HG03108 (cell line): Measurements from ENCODE around the gene TMEM25.
"Not testable (repeated sequence)": the region's sequence is repeated elsewhere in the genome, so short reads cannot be mapped to it uniquely, and the experiment has no call there.

ENCODE experiments used
- ATAC-seq: cut with Tn5 transposase; IDR thresholded peaks from one replicate; pipeline ENCODE4 v1.9.1; 2021; ENCODE audit warnings: moderate library complexity; ENCODE audit not compliant: unreplicated experiment

The TMEM25 gene

DNA sequence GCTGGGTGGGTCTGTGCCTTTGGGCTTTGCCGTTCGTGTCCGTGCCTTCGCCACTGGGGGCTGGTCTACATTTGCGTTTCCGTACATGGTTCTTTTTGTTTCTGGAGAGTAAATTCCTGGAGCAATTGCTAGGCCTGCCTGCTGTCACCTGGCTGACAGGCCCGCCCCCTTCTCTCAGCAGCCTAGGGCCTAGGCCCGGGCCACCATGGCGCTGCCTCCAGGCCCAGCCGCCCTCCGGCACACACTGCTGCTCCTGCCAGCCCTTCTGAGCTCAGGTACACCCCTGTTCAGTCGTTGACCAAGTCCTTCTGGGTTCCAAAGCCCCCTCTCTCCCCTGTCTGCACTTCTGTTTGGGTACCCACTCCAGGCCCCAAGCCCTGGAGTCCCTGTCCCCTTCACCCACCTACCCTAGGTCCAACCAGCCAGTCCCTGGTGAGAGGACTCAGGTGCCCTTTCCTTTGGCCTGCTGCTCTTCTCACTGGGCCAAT is 649 bp downstream of the TMEM25 start:
- ATAC-seq, result no peak

DNA sequence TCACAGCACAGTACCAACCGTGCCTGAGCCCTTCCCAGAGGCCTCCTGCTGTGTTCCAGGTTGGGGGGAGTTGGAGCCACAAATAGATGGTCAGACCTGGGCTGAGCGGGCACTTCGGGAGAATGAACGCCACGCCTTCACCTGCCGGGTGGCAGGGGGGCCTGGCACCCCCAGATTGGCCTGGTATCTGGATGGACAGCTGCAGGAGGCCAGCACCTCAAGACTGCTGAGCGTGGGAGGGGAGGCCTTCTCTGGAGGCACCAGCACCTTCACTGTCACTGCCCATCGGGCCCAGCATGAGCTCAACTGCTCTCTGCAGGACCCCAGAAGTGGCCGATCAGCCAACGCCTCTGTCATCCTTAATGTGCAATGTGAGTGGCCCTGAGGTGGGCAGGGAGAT is 1.1 kb downstream of the TMEM25 start:
- no peak for ATAC-seq

DNA sequence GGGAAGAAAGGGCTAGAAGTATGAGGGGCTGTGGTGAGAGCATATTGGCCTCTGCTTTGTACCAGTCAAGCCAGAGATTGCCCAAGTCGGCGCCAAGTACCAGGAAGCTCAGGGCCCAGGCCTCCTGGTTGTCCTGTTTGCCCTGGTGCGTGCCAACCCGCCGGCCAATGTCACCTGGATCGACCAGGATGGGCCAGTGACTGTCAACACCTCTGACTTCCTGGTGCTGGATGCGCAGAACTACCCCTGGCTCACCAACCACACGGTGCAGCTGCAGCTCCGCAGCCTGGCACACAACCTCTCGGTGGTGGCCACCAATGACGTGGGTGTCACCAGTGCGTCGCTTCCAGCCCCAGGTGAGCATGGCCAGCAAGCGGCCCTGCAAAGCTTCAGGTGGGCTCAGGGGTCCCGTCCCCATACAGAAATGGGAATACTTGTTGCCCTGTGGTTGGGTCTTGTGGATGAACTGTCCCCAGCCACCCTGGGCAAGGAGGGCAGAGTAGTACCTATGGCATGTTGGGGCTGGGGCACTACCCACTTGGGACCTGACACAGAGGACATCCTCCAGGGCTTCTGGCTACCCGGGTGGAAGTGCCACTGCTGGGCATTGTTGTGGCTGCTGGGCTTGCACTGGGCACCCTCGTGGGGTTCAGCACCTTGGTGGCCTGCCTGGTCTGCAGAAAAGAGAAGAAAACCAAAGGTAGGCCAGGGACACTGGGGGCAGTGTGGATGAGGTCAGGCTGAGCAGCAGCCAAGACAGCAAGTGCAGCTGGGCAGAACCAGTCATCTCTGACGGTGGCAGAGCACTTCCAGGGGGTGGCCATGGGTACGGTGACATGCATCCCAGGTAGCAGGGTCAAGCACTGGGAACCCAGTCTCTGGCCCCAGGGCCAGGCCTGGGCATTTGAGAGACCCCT is 2.1 kb downstream of the TMEM25 start:
- ATAC-seq, result no peak

DNA sequence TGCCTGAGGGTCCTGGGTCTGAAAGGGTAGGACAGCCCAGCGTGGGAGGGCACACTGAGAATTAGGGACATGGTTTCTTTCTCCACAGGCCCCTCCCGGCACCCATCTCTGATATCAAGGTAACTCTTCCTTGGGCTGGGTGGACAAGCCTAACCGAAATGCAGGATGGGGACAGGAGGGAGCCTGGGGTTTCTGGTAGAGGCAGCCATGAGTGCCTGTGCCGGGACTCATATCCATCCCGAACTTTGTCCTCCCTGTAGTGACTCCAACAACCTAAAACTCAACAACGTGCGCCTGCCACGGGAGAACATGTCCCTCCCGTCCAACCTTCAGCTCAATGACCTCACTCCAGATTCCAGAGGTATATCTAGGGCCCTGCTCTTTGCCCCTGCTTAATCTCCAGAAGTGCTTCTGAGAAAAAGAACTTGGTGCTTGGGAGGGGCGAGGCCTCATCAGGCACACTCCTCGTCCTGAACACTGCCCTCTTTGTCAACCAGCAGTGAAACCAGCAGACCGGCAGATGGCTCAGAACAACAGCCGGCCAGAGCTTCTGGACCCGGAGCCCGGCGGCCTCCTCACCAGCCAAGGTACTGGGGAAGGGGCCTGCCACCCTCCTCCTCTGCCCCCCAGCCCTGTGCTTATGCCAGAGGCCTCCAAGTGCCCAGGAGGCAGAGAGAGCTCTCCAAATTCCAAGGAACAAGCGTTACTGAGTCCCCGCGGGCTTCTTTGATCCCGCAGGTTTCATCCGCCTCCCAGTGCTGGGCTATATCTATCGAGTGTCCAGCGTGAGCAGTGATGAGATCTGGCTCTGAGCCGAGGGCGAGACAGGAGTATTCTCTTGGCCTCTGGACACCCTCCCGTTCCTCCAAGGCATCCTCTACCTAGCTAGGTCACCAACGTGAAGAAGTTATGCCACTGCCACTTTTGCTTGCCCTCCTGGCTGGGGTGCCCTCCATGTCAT is 3.1 kb downstream of the TMEM25 start:
- no peak for ATAC-seq

DNA sequence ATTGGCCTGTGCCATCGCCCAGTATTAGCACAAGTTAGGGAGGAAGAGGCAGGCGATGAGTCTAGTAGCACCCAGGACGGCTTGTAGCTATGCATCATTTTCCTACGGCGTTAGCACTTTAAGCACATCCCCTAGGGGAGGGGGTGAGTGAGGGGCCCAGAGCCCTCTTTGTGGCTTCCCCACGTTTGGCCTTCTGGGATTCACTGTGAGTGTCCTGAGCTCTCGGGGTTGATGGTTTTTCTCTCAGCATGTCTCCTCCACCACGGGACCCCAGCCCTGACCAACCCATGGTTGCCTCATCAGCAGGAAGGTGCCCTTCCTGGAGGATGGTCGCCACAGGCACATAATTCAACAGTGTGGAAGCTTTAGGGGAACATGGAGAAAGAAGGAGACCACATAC is 4.3 kb downstream of the TMEM25 start:
- ATAC-seq, result no peak

DNA sequence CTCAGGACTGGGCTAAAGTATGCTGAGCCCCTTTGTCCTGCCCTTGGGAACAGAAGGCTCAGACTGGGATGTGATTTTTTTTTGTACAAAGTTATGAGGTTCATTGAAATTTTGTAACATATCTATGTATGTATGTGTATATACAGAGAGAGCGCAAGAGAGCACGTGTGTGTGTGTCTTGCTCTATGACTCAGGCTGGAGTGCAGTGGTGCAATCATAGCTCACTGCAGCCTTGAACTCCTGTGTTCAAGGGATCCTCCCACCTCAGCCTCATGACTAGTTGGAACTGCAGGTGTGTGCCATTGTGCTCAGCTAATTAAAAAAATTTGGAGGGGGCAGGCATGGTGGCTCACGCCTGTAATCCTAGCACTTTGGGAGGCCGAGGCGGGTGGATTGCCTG is 5.7 kb downstream of the TMEM25 start:
- ATAC-seq, result no peak

DNA sequence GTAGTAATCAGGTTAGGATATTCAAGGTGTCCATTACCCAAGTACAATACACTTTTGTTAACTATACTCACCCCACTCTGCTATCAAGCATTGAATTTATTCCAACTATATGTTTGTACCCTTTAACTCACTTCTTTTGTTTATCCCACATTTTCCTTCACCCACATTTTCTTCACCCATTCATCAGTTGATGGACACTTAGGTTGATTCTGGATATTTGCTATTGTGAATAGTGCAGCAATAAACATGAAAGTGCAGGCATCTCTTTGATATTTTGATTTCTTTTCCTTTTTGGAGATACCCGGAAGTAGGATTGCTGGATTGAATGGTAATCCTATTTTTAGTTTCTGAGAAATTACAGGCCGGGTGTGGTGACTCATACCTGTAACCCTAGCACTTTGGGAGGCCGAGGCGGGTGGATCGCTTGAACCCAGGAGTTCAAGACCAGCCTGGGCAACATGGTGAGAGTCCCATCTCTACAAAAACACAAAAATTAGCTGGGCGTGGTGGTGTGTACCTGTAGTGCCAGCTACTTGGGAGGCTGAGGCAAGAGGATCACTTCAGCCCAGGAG is 6.5 kb downstream of the TMEM25 start:
- no peak for ATAC-seq

DNA sequence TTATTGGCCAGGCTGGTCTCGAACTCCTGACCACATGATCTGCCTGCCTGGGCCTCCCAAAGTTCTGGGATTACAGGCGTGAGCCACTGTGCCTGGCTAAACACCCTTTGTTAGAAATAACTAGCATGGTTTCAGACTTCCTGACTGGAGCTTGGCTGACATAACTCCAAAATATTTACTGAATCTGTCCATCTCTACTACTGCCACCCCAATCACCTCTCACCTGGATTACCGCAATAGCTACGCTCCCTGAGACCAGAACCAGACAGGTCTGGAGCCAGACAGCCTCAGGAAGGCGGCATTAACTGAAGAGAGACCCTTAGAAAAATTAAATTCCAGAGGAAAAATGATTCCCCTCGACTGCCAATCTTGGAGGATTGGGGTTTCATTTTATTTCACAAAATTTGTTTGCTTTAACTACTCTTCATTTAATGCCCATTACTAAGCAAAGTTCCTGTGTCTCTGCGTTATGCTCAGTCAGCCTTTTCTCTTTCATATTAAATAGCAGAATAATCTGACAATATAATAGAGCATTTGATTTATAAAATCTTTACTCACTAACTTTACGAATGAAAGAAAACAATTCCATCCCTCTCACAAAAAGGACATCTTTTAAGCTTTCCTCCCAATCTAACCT is 13.1 kb downstream of the TMEM25 start:
- ATAC-seq, result no peak

DNA sequence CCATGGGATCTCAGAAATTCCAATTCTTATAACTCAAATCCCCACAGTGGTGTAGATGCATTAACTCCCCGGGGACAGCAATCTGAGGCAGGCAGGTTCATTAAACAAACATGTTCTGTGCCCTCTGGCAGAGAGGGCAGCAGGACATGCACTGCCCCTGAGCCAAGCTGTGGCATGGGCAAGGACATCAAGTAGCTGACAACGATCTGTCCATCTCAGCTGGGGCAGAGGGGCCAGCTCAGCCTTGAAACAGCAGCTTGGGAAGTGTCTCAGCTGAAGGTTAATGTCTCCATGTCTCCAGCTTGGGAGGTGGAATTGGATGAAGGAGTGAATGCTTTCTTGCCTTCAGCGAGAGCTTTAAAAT is 13.6 kb downstream of the TMEM25 start:
- ATAC-seq, result no peak

DNA sequence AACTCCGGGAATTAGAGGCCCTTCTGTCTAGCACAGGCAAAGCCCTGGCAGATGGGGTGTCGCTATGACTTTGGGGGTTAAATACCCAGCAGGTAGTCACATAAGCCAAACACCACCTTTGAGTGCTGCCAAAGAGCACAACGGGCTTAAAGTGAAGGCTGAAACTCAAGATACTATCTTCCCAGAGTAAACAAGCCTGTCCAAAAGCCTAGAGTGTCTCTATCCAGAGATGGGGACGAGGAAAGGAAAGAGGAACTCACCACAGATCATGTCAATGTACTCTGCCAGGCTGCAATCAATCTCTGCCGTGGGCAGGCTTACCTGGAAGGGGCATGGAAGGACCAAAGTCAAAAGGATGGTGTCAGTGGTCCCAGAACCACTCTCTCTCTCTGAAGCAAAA is 14.5 kb downstream of the TMEM25 start:
- no peak for ATAC-seq

DNA sequence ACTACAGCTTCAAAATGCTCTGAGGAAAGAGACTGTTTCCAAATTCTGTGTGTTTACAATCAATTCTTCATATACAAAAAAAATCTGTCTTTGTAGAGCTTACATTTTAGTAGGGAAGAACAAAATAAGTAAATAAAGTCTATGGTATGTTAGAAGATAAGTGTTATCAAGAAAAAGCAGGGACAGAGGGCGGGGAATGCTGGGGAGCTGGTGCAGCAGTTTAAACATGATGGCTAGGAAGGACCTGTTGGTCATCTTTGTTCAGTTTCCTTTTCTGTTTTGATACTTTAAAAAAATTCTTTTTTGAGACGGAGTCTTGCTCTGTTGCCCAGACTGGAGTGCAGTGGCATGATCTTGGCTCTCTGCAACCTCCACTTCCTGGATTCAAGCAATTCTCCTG is 16.1 kb downstream of the TMEM25 start:
- no peak for ATAC-seq

DNA sequence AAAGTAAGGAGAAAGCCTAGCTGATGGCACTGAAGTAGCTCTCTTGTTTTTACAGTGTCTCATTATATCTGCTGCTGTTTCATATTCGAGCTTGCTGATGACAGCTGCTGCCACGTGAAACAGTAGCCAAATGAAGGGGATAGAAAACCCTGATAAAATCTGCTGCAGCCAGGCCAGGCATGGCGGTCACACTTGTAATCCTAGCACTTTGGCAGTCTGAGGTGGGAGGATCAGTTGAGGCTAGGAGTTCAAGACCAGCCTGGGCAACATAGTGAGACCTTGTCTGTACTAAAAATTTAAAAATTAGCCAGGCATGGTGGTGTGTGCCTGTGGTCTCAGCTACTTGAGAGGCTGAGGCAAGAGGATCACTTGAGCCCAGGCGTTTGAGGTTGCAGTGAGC is 21.3 kb downstream of the TMEM25 start:
- ATAC-seq, result no peak

DNA sequence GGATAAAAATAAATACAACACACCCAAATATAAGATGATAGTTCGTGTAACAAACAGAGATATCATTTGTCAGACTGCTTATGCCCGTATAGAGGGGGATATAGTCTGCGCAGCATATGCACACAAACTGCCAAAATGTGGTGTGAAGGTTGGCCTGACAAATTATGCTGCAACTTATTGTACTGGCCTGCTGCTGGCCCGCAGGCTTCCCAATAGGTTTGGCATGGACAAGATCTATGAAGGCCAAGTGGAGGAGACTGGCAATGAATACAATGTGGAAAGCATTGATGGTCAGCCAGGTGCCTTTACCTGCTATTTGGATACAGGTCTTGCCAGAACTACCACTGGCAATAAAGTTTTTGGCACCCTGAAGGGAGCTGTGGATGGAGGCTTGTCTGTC is 29.8 kb downstream of the TMEM25 start:
- ATAC-seq, result no peak

DNA sequence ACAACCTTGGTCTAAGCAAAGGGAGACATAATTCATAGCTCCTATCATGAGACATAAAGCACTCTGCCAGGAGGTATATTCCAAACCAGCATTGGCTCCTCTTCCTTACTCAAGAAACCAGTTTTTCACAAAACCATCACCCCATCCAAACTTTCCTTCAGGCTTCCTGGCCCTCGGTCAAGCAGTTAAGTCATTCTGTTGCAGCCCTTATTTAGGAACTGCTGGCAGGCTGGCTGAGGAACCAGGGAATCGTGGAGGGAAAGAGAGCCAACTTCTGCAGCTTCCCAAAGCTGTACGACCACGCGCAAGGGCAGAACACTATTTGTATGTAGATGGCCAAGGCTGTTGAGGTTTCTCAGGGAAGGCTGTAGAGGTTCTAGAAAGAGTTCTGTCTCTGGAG is 34.1 kb downstream of the TMEM25 start:
- no peak for ATAC-seq

DNA sequence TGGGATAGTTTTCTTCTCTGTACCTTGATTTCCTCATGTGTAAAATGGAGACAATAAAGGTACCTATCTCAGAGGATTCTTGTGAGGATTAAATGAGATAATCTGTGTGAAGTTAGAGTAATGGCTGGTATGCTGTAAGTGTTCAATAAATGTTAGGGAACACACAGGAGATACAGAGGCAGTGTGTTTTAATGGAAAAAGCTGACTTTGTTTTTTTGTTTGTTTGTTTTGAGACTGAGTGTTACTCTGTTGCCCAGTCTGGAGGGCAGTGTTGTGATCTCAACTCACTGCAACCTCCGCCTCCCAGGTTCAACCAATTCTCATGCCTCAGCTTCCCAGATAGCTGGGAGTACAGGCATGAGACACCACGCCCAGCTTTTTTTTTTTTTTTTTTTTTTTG is 38.7 kb downstream of the TMEM25 start:
- no peak for ATAC-seq

DNA sequence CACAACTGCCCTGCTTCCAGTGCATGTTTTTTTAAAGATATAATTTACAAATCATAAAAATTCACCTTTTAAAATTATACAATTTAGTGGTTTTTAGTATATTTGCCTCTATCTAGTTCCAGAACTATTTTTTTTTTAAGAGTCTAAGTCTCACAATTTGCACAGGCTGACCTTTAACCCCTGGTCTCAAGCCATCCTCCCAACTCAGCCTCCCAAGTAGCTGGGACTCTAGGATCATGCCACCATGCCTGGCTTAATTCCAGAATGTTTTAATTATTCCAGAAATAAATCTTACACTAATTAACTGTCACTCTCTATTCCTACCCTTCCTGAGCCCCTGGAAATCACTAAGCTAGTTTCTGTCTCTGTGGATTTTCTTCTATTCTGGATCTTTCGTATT is 39.8 kb downstream of the TMEM25 start:
- no peak for ATAC-seq

DNA sequence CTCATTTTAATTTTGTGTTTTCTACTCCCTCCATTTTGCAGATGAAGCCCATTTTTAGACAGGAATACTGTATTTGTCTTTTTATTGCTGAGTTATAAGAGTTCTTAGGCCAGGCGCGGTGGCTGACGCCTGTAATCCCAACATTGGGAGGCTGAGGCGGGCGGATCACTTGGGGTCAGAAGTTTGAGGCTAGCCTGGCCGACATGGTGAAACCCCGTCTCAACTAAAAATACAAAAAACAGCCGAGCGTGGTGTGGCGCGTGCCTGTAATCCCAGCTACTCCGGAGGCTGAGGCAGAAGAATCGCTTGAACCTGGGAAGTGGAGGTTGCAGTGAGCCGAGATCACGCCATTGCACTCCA is 40.7 kb downstream of the TMEM25 start:
- ATAC-seq, result not testable (repeated sequence)

DNA sequence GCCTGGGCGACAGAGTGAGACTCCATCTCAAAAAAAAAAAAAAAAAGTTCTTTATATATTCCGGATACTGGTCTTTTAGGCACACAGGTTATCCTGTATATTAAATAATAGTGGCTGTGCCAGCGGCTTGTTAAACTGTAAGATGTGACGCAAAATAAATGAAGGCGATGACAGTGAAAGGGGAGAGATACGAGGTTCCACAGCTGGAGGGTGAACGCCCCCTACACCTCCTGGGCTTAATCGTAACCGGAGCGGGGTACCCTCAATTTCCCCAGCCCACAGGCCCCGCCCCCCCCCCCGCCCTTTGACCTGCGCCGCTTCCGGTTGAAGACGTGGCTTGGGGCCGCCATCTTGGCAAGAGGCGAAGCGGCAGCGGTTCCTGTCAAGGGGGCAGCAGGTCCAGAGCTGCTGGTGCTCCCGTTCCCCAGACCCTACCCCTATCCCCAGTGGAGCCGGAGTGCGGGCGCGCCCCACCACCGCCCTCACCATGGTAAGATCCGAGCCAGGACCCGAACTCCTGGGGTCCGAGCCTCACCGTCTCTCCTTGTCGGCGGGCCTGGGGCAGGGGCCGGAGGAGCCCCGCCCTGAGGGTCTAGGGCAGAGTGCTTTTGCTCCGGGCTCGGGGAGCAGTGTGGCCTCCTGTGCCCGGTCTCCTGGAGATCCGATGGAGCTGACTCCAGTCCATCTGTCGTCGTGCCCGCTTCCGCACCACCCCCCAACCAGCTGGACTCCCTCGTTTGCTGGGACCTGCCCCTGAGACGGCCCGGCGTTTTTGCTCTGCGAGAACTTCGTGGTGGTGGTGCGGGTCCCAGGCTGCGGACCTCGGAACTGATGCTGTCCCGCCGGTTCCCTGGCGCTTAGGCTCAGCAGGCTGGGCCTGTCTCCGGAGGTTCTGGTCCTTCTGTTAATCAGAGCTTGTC is 41.3 kb downstream of the TMEM25 start, which contains the start of gene ARCN1:
Gene ARCN1 (plus strand): TSS at position 349 of the 920 bp plus-strand sequence. CDS start 139 bp downstream, at position 488.
- ATAC-seq, result peak; percentile 57

DNA sequence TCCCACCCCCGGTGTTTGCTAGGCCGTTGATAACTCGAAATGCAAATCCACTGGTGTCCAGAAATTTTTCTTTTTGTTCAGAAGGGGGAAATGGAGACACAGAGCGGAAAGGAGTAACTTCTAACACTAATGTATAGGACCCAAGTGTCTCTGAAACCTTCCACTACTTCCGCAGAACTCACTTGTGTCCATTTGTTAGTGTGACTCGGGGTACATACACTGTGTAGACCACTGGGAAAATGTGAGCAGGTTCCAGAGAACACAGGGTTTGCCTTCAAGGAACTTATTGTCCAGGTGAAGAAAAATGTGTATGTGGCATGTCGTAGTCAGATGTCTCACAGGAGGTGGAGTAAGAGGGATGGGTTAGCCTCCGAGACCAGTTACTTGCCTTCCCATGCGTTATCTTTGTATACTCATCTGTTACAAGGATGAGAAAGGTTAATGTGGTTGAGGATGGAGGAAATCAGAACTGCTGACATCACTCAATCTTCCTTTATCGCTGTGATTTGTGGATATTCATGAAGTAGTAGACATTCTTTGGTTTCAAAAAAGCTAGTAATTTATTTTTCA is 42.1 kb downstream of the TMEM25 start:
- ATAC-seq, result no peak
